ENCODE results near the gene ZNF891. TPM values are rescaled to one million over a fixed set of nuclear protein-coding genes. Genes with fewer than 3 reads are reported as not detected.

Gene ZNF891
- total RNA-seq, 1 donor from 2014 or later = 1.0 TPM

DNA sequence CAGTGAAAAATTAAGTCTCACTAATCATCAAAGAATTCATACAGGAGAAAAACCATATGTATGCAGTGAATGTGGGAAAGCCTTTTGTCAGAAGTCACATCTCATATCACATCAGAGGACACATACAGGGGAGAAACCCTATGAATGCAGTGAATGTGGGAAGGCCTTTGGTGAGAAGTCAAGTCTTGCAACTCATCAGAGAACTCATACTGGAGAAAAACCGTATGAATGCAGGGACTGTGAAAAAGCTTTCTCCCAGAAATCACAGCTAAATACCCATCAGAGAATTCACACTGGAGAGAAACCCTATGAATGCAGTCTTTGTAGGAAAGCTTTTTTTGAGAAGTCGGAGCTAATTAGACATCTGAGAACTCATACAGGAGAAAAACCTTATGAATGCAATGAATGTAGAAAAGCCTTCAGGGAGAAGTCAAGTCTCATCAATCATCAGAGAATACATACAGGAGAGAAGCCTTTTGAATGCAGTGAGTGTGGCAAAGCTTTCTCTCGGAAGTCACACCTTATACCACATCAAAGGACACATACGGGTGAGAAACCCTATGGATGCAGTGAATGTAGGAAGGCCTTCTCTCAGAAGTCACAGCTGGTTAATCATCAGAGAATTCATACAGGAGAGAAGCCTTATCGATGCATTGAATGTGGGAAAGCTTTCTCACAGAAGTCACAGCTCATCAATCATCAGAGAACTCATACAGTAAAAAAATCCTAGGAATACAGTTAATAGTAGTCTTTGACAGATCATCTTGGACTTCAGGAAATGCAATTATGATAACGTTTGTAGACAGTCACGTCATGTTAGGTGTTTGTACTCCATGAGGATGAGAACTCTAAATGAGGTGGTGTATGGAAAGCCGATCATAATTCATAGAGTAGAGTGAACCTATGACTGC, 71.6 kb downstream of the ZNF891 start:
- DNase-seq = peak; percentile 7

DNA sequence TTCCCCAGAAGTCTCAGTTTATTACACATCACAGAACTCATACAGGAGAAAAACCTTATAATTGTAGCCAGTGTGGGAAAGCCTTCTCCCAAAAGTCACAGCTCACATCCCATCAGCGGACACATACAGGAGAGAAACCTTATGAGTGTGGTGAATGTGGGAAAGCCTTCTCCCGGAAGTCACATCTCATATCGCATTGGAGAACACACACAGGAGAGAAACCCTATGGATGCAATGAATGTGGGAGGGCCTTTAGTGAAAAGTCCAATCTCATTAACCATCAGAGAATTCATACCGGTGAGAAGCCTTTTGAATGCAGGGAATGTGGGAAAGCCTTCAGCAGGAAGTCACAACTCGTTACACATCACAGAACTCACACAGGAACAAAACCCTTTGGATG, 72.6 kb downstream of the ZNF891 start:
- no peak for DNase-seq

Other genes with a start within 250 kb of the ZNF891 start
- 50.0 and 50.5 TPM in 2 replicates for gene CHFR, start 242.7 kb downstream of the ZNF891 start, total RNA-seq
- gene ZNF605, start 174.0 kb downstream of the ZNF891 start, total RNA-seq = 6.5 and 8.2 TPM in 2 replicates
- gene ZNF26, start 143.9 kb downstream of the ZNF891 start, total RNA-seq = 10.1 and 19.2 TPM in 2 replicates
- gene ZNF84, start 92.8 kb downstream of the ZNF891 start, total RNA-seq = 20.5 and 31.0 TPM in 2 replicates
- 20.1 and 22.6 TPM in 2 replicates for gene ZNF140, start 49.4 kb downstream of the ZNF891 start, total RNA-seq
- 5.6 and 12.9 TPM in 2 replicates for gene ZNF10, start 353 bp upstream of the ZNF891 start, total RNA-seq
- 39.8 and 44.8 TPM in 2 replicates for gene ZNF268, start 51.2 kb upstream of the ZNF891 start, total RNA-seq
- not detected in 2 replicates for gene ANHX, start 105.6 kb upstream of the ZNF891 start, total RNA-seq

Data from dermis blood vessel endothelial cell (primary cell).